ENCODE results near the gene EPYC.
"Not testable (repeated sequence)": the region's sequence is repeated elsewhere in the genome, so short reads cannot be mapped to it uniquely, and the experiment has no call there.

The EPYC gene

DNA sequence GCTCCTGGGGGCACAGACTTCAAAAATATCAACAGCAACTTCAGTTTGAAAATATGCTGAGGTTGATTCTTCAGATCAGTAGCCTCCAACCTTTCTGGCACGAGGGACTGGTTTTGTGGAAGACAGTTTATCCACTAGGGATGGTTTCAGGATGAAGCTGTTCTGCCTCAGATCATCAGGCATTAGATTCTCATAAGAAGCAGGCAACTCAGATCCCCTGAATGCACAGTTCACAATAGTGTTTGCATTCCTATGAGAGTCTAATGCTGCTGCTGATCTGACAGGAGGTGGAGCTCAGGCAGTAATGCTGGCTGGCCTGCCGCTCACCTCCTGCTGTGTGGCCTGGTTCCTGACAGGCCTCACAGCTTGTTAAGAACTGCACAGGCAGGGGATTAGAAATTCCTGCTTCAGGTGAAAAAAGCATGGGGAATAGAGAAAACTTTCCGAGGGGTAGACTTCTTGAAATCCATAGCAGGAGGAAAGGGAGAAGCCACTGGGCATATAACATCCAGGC, 12.8 kb downstream of the EPYC start:
- DNase-seq, result peak in 1 of 10 donors; percentile 15
- intact Hi-C loops (cut with DNase I), result no loop called here

DNA sequence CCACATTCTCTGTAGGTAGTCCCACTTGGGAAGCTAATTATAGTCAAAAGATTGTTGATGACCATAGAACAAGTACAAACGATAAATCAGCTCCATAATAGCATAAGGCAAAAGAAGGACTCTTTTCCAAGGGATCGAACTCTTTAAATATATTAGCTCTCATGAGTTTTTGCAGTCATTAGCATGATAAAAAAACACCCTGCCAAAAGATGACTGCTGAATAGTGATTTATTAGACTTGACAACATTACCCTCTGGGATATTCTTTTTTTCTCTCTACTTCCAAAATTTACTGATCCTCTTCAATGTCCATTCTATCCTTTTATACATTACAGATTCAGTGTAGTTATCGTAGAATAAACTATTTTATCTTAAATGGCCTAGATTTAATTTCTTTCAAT, 14.2 kb downstream of the EPYC start:
- intact Hi-C loops (cut with DNase I), result no loop called here
- no peak for DNase-seq

DNA sequence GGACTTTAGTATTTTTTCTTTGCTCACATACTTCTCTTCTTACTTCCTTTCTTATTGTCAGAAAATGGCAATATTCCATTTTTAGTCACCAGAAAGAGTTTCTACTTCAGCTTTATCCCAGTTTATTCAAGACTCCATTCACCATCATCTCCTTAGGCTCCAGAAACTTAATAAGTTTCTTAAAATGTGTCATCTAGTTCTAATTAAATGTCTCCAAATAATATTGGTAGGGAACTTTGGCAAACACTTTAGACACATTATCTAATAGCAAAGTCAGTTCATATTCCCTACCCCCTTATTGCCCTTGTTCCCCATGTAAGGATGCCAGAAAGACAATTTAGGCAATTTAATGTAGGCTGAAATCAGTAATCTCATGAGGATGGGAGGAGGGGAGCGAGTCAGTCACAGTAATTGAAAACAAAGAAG, 15.1 kb downstream of the EPYC start:
- intact Hi-C loops (cut with DNase I), result no loop called here
- DNase-seq, result no peak

DNA sequence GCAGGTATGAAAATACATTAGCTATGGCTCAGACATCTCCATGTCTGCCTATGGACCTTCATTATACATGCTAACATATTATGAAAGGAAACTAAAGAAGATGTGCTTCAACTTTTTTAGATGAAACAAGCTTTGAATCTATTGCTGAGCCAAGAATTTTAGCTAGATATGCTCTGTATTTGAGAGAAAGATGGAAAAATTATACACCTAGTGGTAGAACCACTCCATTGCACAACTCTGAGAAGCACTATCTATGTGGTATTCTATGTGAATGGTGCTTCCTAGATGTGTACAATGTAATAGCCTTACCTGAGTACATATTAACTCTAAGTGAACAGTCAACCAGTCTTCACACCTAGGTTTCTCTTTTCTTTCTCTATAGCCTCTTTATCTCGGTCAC, 17.3 kb downstream of the EPYC start:
- intact Hi-C loops (cut with DNase I), result no loop called here
- no peak for DNase-seq

DNA sequence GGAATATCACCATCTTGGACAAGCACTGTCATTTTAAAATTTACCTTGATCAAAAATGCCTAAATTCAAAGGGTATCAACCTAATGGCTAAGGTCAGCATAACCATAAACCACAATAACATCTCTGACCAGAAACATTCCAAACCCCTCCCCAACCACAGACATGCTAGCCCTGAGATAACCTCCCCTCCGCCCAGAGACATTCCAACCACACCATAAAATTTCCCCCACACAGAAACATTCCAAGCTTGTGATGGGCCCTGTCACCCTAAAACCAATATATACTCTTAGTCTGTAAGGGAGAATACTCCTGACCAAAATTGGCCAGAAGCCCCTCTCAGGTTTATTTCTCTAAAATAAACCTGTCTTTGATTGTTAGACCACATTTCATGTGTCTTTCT, 17.7 kb downstream of the EPYC start:
- intact Hi-C loops (cut with DNase I), result no loop called here
- DNase-seq, result no peak

DNA sequence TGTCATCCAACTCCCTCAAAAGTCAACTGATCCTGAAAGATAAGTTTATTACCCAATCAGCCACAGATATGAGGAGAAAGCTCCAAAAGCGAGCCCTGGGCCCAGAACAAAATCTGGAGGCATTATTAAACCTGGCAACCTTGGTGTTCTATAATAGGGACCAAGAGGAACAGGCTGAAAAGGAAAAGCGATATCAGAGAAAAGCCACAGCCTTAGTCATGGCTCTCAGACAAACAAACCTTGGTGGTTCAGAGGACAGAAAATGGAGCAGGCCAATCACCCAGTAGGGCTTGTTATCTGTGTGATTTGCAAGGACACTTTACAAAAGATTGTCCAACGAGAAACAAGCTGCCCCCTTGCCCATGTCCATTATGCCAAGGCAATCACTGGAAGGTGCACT, 19.4 kb downstream of the EPYC start:
- intact Hi-C loops (cut with DNase I); DNase-seq: not testable (repeated sequence)

DNA sequence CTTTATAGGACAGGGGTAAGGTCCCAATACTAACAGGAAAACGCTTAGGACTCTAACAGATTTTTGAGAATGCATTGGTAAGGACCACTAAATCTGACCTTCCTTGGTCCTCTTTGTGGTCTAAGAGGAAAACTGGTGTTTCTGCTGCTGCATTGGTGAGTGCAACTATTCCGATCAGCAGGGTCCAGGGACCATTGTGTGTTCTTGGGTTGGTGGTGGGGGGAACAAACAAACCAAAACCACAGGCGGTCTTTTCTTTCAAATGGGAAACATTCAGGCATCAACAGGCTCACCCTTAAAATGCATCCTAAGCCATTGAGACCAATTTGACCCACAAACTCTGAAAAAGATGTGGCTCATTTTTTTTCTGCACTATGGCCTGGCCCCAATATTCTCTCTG, 20.7 kb downstream of the EPYC start:
- DNase-seq, result no peak
- intact Hi-C loops (cut with DNase I), result no loop called here

DNA sequence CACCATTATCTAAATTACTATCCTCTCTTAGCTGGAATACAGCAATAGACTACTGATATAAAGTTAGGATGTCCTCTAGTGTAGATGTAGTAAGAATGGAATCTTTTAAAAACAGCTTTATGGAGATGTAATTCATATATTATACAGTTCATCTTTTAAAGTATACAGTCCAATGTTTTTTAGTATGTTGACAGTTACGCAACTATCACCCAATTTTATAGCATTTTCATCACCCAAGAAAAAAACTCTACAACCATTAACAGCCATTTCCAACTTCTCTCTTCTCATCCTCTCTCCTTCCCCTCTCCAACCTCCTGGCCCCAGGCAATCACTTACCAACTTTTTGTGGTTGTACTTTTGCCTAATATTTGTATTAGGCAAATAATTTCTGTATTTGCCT, 22.6 kb downstream of the EPYC start:
- DNase-seq, result no peak
- intact Hi-C loops (cut with DNase I), result no loop called here

DNA sequence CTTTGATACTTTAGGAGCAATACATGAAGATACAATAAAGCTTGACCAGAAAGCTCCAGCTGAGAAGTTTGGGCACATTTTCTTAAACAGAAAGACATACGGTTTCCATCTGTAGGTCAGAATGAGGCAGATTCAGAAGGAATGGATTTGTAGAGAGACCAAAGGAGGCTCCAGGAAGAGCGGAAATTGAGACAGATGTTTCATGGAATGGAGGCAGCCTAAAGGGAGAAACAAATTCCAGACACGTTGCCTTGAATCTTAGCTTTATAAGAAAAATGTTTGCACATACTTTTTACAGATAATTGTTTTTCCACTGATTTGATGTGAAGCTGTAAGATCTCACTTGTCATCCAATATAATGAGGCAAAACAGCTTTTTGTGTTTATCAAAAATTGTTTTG, 24.8 kb downstream of the EPYC start:
- intact Hi-C loops (cut with DNase I), result loop anchor here (5.0 kb wide), 2 partner anchors 347 to 377 kb away; no protein-coding TSS in a partner anchor
- DNase-seq, result no peak

DNA sequence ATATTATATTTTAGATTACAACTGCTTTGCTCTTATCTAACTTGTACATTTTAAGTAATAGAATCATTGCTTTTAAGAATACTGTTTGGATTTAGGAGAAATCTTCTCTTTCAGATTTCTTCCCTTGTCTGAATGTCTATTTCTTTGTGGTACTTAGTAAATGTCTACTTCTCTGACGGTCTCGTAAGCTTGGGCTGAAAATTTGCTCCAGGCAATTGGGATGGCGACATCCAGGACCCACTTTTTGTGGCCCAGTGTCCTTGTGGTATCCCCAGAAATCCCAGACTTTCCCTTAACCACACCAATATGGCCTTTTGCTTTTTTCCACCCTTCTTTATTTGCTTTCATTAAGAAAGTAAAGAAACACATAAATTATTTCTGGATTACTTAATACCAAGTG, 25.8 kb downstream of the EPYC start:
- intact Hi-C loops (cut with DNase I), result loop anchor here (5.0 kb wide), 2 partner anchors 348 to 378 kb away; no protein-coding TSS in a partner anchor
- DNase-seq, result peak in 1 of 10 donors; percentile 26

DNA sequence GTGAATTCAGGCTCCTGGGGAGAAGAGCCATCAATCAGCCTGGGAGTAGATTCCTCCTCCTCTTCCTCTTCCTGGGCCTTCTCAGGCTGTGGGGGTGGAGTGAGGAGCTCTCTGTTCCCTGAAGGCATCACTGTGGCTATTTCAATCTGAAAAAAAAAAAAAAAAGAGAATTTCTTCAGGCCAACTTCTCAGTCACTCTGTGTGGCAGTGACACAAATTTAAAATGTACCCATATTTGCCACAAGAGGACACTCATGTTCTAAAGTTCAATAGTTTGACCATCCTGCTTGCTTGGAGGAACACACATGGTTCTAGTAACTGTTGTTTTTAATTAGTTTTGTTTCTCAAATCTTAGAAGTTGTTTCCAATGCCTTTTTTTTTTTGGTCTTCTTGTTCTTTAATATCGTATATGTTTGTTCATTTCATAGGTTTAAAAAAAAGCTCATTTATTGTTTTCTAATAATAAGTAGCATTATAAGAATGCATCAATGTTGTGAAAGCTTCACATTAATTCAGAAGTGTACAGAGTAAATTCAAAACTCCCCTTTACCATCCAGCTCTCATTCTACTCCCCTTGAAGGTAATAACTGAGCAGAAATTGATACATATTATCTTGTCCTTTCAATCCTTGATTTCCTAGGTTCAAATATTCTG, 26.5 kb downstream of the EPYC start:
- intact Hi-C loops (cut with DNase I), result loop anchor here (5.0 kb wide), 2 partner anchors 349 to 379 kb away; no protein-coding TSS in a partner anchor
- DNase-seq, result peak in 1 of 10 donors; percentile 25

DNA sequence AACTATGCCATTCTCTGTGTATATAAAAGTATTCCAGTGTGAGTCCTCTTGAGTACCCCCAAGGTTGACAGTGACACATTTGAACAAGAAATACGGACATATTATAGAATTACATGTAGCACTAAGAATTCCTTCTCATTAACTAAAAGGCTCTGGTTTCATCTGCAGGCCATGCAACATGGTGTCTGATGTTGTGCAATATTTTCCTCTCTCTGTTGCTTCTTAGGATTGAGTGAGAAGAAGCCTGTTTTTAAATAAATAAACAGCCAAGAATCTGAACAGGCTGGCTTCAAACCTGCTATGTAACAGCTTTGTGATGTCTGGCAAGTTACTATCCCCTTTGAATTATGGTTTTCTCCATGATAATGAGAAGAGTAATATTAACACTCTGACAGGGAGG, 27.5 kb downstream of the EPYC start:
- intact Hi-C loops (cut with DNase I), result loop anchor here (5.0 kb wide), 2 partner anchors 350 to 380 kb away; no protein-coding TSS in a partner anchor
- DNase-seq, result no peak

DNA sequence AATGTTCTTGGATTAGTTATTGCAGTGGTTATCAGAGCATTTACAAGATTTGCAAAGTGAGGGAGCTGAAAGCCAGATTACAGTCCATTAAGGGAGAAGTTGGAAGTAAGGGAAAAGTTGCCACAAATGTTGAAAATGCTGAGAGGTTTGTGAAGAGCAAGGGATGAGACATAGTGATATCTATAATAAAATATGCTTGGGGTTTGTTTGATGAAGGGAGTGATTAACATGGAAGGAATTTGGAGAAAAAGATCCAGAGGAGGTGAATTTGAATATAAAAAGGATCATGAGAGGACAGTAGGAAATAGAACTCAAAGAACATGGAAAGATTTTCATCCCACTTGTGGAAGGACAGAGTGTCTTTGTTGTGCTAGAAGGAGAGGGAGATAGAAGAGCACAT, 30.5 kb downstream of the EPYC start:
- intact Hi-C loops (cut with DNase I), result no loop called here
- no peak for DNase-seq

DNA sequence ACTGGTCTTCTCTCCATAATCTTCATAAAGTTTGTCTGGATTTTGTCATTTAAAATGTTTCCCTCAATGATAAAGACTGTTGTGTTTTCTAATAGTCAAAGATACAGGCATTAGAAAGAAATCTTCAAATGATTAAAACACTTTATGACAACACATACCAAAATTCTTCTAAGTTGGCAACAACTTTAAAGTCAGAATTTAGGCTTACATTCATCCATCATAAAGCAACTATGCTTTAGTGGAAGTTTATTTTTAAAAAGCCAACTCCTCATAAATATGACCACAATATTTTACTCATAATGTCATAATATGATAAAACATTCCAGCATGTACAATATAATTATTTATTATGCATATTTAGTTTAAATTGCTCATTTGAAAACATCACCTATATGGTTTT, 32.5 kb downstream of the EPYC start:
- DNase-seq, result no peak
- intact Hi-C loops (cut with DNase I), result no loop called here

DNA sequence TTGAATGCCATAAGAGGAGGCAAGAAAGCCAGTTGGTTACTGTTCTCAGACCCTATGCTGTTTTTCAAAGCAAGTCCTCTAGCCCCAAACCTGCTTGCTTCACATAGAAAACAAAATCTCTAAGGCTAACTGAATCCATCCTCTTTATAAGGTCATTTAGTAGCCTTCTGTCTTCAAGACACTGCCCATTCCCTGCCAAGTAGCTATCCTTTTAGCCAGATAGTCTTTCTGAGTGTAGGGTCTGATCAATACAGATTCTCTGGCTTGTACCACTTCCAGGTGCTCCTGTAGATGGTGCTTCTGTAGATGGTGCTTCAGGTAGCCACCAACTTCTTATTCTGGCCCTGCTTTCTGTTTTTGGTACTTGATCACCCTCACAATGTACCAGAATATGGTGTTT, 33.9 kb downstream of the EPYC start:
- intact Hi-C loops (cut with DNase I), result no loop called here
- no peak for DNase-seq

DNA sequence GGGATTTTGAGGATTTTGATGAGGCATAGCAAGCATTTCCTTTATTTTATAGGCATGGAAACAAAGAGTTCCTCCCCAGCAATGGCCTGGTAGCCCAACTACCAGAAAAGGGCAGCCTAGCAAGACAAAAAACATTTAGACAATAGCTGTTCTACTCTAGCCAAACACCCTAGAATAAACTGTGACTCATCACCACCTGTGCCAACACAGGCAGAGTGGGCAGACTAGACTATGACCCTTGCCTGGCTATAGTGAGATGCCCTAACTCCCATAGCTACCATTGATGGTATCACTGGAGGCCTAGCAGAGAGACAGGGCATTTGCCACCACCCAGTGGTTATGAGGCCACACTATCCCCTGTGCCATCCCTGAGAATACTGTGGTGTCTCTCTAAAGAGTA, 34.3 kb downstream of the EPYC start:
- intact Hi-C loops (cut with DNase I), result no loop called here
- no peak for DNase-seq

DNA sequence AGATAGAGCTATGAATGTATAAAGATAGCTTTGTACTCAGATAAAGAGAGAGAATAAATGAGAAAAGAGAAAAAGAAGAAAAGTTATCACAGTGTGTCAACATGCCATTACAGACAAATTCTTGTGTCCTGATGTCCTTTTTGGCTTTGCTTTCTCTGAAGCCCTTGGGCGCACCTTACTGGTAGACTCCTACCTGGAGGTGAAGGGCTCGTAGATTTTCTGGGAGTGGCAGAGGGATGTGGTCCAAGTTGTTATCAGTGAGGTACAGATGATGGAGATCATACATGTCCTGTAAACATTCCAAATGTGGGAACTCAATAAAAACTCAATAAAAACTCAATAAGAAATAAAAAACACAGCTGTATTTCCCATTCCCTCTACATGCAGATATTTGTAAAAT, 34.9 kb downstream of the EPYC start:
- intact Hi-C loops (cut with DNase I), result no loop called here
- DNase-seq, result no peak

DNA sequence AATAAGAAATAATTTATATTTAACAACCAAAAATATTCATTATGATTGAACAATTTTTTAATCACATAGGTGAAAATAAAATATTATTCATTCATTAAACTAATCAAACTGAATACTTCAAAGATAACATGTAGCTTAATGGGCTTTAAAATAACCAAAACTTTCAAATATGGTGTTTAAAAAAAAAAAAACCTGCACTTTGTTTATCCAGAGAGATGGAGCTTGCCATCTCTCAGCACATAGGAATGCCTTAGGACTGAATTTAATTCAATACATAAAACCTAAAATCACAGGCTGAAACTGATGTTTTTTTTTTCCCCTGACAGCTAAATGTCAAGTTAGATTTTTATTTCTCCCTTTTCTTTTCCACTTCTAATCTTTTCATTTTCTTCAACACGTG, 35.4 kb downstream of the EPYC start:
- intact Hi-C loops (cut with DNase I), result no loop called here
- no peak for DNase-seq

DNA sequence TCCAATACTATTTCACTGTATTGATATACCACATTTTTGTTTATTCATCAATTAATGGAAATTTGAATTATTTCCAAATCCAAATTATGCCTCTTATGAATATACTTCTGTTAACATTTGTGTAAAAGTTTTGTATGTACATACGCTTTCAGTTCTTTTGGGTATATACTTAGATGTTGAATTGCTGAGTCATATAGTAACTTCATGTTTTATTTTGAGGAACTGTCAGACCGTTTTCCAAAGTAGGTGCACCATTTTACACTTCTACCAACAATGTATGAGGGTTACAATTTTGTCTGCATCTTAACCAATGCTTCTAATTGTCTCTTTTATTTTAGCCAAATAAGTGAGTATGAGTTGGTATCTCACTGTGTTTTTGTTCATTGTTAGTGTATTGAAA, 39.6 kb downstream of the EPYC start:
- DNase-seq, result no peak

DNA sequence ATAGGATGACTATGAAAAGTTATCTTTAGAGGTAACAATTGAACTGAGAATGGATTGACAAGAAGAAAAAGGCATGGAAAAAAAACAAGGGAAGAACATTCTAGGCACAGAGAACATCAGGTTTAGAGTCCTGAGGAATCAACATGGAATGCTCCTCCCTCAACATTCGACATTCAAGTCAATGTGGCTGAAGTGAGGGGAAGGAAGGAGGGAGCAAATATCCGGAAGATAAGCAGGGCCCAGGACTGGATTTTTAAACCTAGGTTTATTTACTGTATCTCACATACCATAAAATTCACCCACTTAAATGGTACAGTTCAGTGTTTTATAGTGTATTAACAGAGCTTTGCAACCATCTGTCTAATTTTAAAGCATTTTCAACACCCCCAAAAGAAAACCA, 40.2 kb downstream of the EPYC start:
- intact Hi-C loops (cut with DNase I), result no loop called here
- DNase-seq, result no peak

More for the DNA sequence above, 39.6 kb downstream of the EPYC start:
- intact Hi-C loops (cut with DNase I), result no loop called here

DNA sequence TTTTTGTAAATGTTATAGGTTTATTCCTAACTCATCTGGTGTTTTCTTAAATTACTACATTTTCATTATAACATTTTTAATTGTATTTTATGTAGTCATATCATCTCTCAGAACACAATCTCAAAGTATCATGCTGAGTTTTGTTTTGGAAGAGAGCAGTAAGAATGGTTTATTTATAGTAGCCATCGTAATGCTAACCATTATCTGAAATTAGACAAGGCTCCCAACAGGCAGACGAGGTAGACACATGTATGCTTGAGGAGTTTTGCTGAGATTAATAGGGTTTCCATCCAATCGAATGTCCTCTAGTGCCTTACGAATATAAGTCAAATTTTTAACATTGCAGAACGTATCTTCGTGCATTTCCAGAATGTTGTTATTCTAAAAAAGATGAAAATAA, 40.8 kb downstream of the EPYC start:
- DNase-seq, result no peak
- intact Hi-C loops (cut with DNase I), result no loop called here

DNA sequence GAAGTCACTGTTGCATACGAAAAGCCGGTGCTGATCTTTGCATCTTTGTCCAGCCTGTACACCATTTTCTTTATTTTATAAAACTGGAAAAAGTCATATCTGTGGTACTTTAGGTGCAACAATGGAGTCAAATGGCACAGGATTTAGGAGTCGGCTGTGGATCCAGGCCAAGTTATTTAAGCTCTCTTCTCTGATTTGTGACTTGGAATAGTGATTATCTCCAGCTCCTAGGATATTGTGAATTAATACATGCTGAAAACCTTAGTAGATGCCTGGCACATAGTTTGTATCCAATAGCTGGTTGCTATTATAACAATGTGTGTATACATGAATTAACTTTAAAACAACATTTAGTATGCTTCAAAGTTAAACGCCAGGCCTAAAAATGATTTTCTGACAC, 43.6 kb downstream of the EPYC start:
- no peak for DNase-seq
- intact Hi-C loops (cut with DNase I), result no loop called here
